ENCODE results near the gene ANKIB1. TPM values are rescaled to one million over a fixed set of nuclear protein-coding genes. Genes with fewer than 3 reads are reported as not detected.

Gene ANKIB1
- total and polyA plus RNA-seq, 11 donors: 9.0 to 67.9 (median 43.4) TPM

DNA sequence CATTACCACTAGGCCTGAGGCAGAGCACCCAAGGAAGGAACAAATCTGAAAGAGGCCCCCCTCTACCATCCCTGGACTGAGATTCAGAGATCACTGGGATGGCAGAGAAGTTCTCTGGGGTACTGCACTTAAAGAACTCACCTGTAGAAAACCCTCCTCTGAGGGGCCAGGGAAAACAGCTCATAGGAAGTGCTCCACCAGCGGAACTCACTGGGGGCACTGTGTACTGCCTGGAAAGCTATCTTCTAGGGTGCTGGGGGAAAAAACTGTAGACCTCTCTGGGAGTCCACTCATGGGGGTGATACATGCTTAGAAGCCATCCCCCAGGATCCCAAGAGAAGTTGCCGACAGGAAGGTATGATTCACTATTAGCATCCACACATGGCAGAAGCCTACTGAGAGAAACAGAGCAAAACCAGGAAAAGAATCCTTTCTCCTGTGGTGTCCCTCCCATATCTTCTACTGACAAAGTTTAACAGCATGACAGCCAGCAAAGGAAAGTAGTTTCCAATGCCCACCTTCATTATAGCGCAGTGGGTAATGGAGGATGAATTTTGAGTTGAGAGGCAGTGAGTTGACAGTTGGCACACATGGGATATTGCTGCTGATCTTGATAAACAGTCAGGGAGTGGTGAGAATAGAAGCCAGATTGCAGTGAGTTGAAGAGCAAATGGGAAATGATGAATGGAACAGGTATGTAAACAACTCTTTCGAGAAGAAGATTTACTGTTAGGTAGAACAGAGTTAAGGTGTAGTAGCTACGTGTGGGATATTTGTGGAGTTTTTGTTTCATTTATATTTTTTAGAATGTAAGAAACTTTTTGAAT, 20.9 kb downstream of the ANKIB1 start:
- ATAC-seq: no peak
- no peak for TF ChIP-seq POLR2A (IDR thresholded peaks at IDR 0.05)
- TF ChIP-seq, protein P1, sequence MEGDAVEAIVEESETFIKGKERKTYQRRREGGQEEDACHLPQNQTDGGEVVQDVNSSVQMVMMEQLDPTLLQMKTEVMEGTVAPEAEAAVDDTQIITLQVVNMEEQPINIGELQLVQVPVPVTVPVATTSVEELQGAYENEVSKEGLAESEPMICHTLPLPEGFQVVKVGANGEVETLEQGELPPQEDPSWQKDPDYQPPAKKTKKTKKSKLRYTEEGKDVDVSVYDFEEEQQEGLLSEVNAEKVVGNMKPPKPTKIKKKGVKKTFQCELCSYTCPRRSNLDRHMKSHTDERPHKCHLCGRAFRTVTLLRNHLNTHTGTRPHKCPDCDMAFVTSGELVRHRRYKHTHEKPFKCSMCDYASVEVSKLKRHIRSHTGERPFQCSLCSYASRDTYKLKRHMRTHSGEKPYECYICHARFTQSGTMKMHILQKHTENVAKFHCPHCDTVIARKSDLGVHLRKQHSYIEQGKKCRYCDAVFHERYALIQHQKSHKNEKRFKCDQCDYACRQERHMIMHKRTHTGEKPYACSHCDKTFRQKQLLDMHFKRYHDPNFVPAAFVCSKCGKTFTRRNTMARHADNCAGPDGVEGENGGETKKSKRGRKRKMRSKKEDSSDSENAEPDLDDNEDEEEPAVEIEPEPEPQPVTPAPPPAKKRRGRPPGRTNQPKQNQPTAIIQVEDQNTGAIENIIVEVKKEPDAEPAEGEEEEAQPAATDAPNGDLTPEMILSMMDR (IDR thresholded peaks at IDR 0.05): no peak
- WGBS, 4 donors: 96 to 98% (median 96%) methylated on average over 5 of the region's 5 CpGs

DNA sequence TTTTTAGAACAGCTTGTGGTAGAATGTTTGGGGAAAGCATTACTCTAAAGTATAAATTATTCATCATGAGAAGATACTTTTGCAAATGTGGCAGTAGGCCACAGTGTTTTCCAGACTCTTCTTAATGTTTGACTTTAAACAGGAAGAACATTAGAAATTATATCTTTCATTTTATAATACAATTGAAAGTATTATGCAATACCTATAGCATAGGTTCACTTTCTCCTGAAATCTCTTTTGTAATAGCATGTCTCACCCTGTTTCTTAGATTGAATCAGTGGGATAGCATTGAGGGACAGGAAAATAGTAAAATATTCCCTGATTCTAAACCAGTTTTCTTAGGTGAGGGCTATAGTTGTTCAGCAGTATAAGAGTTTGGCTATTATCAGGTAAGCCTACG, 23.1 kb downstream of the ANKIB1 start:
- TF ChIP-seq, protein P1 (IDR thresholded peaks at IDR 0.05): no peak
- no peak overlapping the region for H3K4me3 ChIP-seq
- intact Hi-C loops (cut with DNase I): no loop called here
- no peaks in the 10 kb centered on the region for H3K27me3 ChIP-seq
- H3K27ac ChIP-seq: no peak overlapping the region
- no peaks in the 10 kb centered on the region for H3K4me1 ChIP-seq
- H3K9me3 ChIP-seq: peaks cover 0 to 4% (median 0%) of the 10 kb centered on the region in 12 donors
- H3K36me3 ChIP-seq: no peaks in the 10 kb centered on the region
- 87 to 96% (median 95%) methylated on average over 1 of the region's 1 CpG for WGBS, 4 donors
- ATAC-seq (no peak), DNase-seq (no peak)

More for the DNA sequence above, 20.9 kb downstream of the ANKIB1 start:
- no peaks in the 10 kb centered on the region for H3K27me3 ChIP-seq
- peaks cover 0 to 12% (median 0%) of the 10 kb centered on the region in 12 donors for H3K9me3 ChIP-seq
- no peaks in the 10 kb centered on the region for H3K4me1 ChIP-seq
- no peaks in the 10 kb centered on the region for H3K36me3 ChIP-seq
- no peak for DNase-seq
- intact Hi-C loops (cut with DNase I): no loop called here
- H3K4me3 ChIP-seq: no peak overlapping the region
- no peak overlapping the region for H3K27ac ChIP-seq

DNA sequence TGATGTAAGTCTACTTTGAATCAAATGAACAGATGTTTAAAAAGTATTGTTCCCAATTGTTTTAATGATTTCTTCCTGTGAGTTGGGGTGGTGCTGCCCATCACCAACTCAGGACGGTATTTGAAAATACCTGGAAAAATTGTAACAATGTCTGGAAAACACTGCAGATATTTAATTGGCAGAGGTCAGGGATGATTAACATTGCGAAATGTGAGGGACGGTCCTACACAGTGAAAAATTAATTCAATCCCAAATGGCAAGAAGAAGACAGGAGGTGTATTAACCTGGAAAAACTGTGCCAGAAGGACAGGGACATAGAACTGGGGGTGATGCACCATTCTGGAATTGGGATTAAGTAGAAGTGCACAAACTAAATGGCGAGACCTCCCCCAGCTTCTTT, 29.6 kb downstream of the ANKIB1 start:
- TF ChIP-seq POLR2A (IDR thresholded peaks at IDR 0.05): no peak
- TF ChIP-seq, protein P1 (IDR thresholded peaks at IDR 0.05): no peak
- Histone ChIP-seq H3K9me3 (peaks cover 0 to under 1% (median 0%) of the 10 kb centered on the region in 12 donors), H3K36me3 (no peaks in the 10 kb centered on the region), H3K27me3 (no peaks in the 10 kb centered on the region), H3K4me1 (peaks cover 0 to 22% (median 3%) of the 10 kb centered on the region in 12 donors), H3K27ac (no peak overlapping the region), H3K4me3 (no peak overlapping the region)
- ATAC-seq: no peak
- 87 to 93% (median 91%) methylated on average over 4 of the region's 4 CpGs for WGBS, 4 donors
- intact Hi-C loops (cut with DNase I): no loop called here
- no peak for DNase-seq

DNA sequence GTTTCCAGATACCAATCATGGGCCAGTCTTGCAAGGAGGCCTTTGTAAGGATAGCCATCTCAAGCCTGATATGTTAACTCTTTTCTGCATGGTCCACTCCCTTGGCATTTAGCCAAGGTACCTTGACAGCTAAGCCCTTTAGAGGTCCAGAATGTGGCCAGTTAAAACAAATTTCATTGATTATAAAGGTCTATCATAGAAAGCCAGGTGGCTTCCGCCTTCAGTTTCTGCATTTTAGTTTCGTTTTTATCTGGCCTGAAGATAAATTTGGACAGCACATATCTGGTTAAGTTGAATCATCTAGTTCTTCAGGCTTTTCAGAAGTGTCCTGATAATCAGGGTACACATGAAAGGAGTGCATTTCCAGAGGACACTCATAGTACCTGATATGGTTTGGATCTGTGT, 30.7 kb downstream of the ANKIB1 start:
- no peaks in the 10 kb centered on the region for H3K36me3 ChIP-seq
- peaks cover 0 to 22% (median 3%) of the 10 kb centered on the region in 12 donors for H3K4me1 ChIP-seq
- TF ChIP-seq, protein P1 (IDR thresholded peaks at IDR 0.05): no peak
- TF ChIP-seq POLR2A (IDR thresholded peaks at IDR 0.05): no peak
- H3K4me3 ChIP-seq: no peak overlapping the region
- peaks cover 0 to 10% (median 0%) of the 10 kb centered on the region in 12 donors for H3K9me3 ChIP-seq
- WGBS, 4 donors: 68 to 76% (median 74%) methylated on average over 2 of the region's 2 CpGs
- no peaks in the 10 kb centered on the region for H3K27me3 ChIP-seq
- intact Hi-C loops (cut with DNase I): no loop called here
- ATAC-seq (no peak), DNase-seq (no peak)
- H3K27ac ChIP-seq: no peak overlapping the region

Measured in heart left ventricle (tissue), 16 donors.